CD4-positive, alpha-beta T cell treated with Interleukin-12 subunit alpha and Interleukin-12 subunit beta, for 1 hour (primary cell): ENCODE results near the gene SLC25A38.
"Not testable (repeated sequence)": the region's sequence is repeated elsewhere in the genome, so short reads cannot be mapped to it uniquely, and the experiment has no call there.

Experiments
- DNase-seq: peaks from one replicate; pipeline ENCODE4 v3.0.0-alpha.2; 2020

Gene SLC25A38

DNA sequence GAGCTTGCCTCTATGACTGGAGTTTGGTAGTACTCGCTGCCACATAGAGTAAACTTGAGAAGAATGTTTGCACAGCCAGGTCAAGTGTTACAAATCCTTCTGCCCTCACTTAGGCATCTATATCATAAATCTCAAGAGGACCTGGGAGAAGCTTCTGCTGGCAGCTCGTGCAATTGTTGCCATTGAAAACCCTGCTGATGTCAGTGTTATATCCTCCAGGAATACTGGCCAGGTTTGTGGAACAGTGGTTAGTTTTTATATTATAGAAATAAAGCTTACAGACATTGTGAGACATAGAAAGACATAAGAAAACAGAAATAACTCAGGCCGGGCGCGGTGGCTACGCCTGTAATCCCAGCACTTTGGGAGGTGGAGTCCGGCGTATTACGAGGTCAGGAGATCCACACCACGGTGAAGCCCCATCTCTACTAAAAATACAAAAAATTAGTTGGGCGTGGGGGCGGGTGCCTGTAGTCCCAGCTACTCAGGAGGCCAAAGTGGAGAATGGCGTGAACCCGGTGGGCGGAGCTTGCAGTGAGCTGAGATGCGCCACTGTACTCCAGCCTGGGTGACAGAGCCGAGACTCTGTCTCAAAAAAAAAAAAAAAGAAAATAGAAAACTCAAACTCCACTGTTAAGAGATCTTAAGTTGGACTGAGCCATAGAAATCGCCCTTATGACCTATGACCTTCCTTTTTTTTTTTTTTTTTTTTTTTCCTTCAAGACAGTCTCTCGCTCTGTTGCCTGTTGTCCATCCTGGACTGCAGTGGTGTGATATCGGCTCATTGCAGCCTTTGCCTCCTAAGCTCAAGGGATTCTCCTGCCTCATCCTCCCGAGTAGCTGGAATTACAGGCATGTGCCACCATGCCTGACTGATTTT lies 25.6 kb downstream of the SLC25A38 start:
- DNase-seq, result peak; percentile 47

DNA sequence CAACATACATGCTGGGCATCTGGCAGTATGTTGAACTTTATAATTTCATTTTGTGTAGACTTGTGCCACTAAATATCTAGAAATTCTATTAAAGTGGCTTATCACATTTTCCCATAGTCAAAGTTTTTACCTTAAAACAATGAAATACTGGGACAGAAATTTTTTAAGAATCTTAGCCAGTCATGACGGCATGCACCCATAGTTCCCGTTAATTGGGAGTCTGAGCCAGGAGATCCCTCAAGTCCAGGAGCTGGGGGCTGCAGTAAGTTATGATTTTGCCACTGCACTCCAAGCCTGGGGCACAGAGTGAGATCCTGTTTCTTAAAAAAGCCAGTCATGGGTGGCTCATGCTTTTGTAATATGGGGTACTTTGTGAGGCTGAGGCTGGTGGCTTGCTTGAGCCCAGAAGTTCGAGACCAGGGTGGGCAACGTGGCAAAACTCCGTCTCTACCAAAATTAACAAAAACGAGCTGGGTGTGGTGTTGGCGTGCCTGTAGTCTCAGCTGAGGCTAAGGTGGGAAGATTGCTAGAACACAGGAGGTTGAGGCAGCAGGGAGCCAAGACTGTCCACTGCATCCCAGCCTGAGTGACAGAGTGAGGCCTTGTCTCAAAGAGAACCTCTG lies 26.5 kb downstream of the SLC25A38 start:
- DNase-seq, result no peak

- DNase-seq, result no peak
Measured at GRCh38 chr3:39410893-39411292, 27.7 kb downstream of the SLC25A38 start.

DNA sequence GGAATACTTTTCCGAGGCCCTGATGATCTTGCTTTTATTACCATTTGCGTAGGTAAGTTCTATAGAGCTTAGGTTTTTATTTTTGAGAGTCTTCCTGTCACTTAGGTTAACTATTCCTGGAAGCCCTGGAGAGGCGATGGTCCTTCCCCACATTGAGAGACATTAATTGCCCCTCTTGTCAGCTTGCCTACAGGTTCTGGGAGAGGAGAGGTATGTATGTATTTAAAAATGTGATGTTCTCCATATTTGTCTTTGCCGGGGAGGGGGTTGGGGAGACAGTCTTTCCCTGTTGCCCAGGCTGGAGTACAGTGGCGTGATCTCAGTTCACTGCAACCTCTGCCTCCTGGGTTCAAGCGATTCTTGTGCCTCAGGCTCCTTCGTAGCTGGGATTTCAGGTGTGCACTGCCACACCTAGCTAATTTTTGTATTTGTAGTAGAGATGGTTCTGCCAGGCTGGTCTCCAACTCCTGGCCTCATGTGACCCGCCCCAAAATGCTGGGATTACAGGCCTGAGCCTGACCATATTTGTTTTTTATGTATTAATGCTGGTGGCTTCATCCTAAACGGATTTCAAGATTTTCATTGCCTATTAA lies 29.6 kb downstream of the SLC25A38 start:
- DNase-seq, result no peak

DNA sequence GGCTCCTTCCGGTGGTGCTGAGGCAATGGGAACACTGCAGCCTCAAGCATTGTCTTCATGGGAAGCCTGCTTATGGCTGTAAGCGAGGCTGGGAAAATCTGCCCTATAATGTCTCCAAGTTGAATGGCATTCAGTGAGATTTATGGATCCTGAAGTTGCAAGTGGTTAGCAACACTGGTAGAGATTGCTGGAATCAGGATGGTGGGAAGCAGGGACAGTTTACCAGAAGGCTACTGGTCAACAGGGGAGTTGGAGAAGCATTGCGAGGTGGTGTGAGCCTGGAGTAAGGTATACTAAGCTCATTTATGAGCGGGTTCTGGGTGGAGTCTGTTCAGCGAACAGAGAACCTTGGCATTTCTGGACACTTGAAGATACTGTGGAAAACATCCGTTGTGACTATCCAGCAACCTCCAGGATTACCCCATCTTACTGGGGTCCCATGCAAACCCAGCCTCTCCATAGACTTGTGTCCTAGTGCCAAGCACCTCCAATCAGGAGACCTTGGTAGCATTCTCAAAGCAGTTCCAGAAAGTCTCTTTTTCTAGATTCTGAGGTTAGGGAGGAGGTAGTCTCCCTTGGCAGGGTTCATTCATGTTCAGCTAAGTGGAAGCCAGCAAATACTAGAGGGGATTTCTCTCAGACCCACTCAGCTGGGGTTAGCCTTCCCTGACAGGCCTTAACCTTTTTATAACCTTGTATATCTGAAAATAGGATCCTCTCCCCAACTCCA lies 30.7 kb downstream of the SLC25A38 start:
- no peak for DNase-seq

- no peak for DNase-seq
Measured at GRCh38 chr3:39414421-39414907, 31.3 kb downstream of the SLC25A38 start.

DNA sequence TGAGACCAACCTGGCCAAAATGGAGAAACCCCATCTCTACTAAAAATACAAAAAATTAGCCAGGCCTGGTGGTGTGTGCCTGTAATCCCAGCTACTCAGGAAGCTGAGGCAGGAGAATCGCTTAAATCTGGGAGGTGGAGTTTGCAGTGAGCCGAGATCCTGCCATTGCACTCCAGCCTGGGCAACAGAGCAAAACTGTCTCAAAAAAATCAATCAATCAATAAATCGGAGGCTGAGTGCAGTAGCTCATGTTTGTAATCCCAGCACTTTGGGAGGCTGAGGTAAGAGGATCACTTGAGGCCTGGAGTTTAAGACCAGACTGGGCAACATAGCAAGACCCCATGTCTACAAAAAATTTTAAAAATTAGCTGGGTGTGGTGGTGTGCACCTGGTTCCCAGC lies 32.1 kb downstream of the SLC25A38 start:
- DNase-seq, result not testable (repeated sequence)

DNA sequence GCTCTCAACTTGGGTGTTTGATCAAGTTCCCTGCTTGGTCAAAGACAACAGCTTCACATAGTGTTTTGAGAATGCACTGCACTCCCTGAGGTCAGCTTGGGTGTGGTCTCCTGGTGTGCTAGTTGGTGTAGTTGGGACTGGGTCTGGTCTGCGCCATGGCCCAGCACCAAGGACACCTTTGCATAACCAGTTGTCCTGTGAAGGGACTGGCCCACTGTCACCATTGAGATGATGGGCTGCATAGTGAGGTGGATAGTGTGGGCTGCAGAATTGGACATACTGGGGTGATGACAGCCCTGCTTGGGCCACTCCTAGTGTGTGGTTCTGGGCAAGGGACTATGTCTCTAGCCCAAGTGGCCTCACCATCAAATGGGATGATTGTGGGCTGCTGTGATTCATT lies 32.8 kb downstream of the SLC25A38 start:
- DNase-seq, result no peak

- DNase-seq, result not testable (repeated sequence)
Measured at GRCh38 chr3:39416998-39417397, 33.8 kb downstream of the SLC25A38 start.

- DNase-seq, result not testable (repeated sequence)
Measured at GRCh38 chr3:39418556-39419225, 35.5 kb downstream of the SLC25A38 start.

GRCh38 chr3:39419742-39420315 lies 36.7 kb downstream of the SLC25A38 start:
- DNase-seq, result no peak

GRCh38 chr3:39420543-39420942 lies 37.4 kb downstream of the SLC25A38 start:
- DNase-seq, result no peak

- no peak for DNase-seq
Measured at GRCh38 chr3:39423436-39423970, 40.3 kb downstream of the SLC25A38 start.

DNA sequence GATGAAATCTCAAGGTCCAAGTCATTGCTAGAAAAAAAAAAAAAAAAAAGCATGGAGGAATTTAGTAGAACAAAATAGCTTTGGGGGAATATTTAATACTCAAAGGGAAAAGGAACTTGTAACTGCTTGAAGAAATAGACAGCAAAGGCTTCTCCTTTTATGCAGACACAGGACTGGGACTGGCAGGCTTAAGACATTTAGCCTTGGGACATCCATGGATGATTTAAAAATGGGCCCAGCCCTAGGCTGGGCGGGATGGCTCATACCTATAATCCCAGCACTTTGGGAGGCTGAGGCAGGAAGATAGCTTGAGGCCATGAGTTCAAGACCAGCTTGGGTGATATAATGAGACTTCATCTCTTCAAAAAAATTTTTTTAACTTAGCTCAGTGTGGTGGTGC lies 43.1 kb downstream of the SLC25A38 start:
- DNase-seq, result no peak

DNA sequence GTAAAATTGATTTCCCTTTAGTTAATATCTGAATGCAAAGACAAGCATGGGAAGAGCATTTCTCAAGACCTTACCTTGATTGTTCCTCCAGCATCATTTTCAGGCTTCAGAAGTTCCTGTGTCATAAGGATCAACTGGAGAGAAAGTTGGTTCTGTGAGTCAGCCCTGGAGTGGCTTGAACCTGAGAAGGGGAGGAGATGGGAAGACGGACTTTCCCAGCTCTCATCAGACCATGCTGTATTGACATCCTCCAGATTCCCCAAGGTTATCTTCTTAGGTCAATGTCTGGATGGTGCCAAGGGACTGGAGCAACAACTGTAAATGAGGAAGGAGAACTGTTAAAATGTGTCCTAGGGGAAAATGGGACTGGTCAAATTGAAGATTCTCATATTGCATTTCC lies 44.3 kb downstream of the SLC25A38 start:
- DNase-seq, result no peak

GRCh38 chr3:39428745-39429201 lies 45.6 kb downstream of the SLC25A38 start:
- no peak for DNase-seq

DNA sequence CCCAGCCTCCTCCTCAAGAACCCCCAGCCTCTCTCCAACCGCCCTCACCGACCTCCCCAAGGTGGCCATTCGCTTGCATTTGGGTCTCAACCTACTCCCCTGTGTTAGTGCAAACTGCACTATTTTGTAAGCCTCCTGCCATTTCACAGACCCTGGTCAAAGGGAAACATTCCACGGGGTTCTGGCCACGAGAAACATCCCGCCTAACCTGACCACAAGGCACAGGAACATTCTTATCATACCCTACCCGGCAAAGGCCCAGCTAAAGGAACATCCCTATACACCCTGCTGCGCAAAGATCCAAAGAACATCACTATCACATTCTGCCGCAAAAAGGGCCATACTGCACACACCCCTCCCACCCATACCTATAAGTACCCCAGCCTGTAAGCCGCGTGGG lies 46.3 kb downstream of the SLC25A38 start:
- no peak for DNase-seq

- DNase-seq, result no peak
Measured at GRCh38 chr3:39432342-39432741, 49.2 kb downstream of the SLC25A38 start.

- no peak for DNase-seq
Measured at GRCh38 chr3:39433642-39434041, 50.5 kb downstream of the SLC25A38 start.

- DNase-seq, result no peak
Measured at GRCh38 chr3:39434574-39434973, 51.4 kb downstream of the SLC25A38 start.

- no peak for DNase-seq
Measured at GRCh38 chr3:39435006-39435748, 52.0 kb downstream of the SLC25A38 start.
